H1 (cell line): ENCODE data around the gene EMC6.

Experiments
- JUND ChIP-seq: IDR thresholded peaks from 2 replicates; pipeline ENCODE4 v1.6.1; 2011; ENCODE audit warnings: mild to moderate bottlenecking, improper control_type of control experiment, low read length
- MAFK ChIP-seq: IDR thresholded peaks from 2 replicates; pipeline ENCODE4 v1.6.1; 2012; ENCODE audit warnings: low read depth, mild to moderate bottlenecking, improper control_type of control experiment, low read length
- NANOG ChIP-seq: IDR thresholded peaks from 2 replicates; pipeline ENCODE4 v1.6.1; 2011; ENCODE audit warnings: low read length, low read depth, mild to moderate bottlenecking, inconsistent platforms; ENCODE audit not compliant: insufficient read depth, poor library complexity, severe bottlenecking
- RAD21 ChIP-seq, 2 experiments: IDR thresholded peaks in 1 of 2; conservative IDR thresholded peaks in 1 of 2; 2 replicates each; pipeline ENCODE4 v1.6.1; 2011; ENCODE audit warnings: low read depth in 2 of 2, low read length in 2 of 2, improper control_type of control experiment in 1 of 2, inconsistent platforms in 1 of 2, mild to moderate bottlenecking in 1 of 2, moderate library complexity in 1 of 2
- SP2 ChIP-seq: IDR thresholded peaks from 2 replicates; pipeline ENCODE4 v1.6.1; 2012; ENCODE audit warnings: mild to moderate bottlenecking, low read length, inconsistent platforms
- TAF1 ChIP-seq: IDR thresholded peaks from 2 replicates; pipeline ENCODE4 v1.6.1; 2011; ENCODE audit warnings: mild to moderate bottlenecking, low read depth, low read length
- TF ChIP-seq, protein P1 (sequence below), 3 experiments: IDR thresholded peaks; 1 replicate in 2 of 3; 2 replicates in 1 of 3; pipeline versions ENCODE4 v1.5.1 to v1.6.1; 2011; ENCODE audit warnings: low read length in 3 of 3, mild to moderate bottlenecking in 3 of 3, inconsistent platforms in 2 of 3, low read depth in 1 of 3, moderate library complexity in 1 of 3; ENCODE audit not compliant: insufficient read depth in 1 of 3; ENCODE audit errors: control extremely low read depth in 1 of 3
- TF ChIP-seq, protein P2 (sequence below): IDR thresholded peaks from 2 replicates; pipeline ENCODE4 v1.6.1; 2011; ENCODE audit warnings: low read length, improper control_type of control experiment

DNA sequence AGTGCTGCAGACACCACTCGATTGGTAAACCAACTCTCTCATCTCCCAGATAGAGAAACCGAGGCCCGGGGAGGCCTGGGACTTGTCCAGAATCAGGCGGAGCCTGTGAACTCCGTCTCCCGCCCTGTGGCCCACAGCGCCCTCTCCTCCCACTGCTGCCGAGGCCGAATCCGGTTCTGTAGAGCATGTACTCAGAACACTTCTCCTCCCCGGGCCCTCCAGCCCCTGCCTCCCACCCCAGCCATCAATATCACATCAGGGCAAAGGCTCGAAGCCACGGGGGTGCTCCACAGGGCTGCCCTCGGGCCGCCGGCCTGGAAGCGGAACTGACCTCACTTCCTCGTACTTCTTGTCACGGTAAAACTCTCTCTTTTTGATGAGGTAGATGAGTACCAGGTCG lies 13.0 kb downstream of the EMC6 start:
- TF ChIP-seq TAF1: no peak
- no peak for TF ChIP-seq MAFK
- TF ChIP-seq, protein P1, sequence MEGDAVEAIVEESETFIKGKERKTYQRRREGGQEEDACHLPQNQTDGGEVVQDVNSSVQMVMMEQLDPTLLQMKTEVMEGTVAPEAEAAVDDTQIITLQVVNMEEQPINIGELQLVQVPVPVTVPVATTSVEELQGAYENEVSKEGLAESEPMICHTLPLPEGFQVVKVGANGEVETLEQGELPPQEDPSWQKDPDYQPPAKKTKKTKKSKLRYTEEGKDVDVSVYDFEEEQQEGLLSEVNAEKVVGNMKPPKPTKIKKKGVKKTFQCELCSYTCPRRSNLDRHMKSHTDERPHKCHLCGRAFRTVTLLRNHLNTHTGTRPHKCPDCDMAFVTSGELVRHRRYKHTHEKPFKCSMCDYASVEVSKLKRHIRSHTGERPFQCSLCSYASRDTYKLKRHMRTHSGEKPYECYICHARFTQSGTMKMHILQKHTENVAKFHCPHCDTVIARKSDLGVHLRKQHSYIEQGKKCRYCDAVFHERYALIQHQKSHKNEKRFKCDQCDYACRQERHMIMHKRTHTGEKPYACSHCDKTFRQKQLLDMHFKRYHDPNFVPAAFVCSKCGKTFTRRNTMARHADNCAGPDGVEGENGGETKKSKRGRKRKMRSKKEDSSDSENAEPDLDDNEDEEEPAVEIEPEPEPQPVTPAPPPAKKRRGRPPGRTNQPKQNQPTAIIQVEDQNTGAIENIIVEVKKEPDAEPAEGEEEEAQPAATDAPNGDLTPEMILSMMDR (IDR thresholded peaks at IDR 0.05; ENCODE audit: control extremely low read depth in 1 of 3, insufficient read depth in 1 of 3, low read depth in 1 of 3, low read length in 3 of 3): no peak
- no peak for TF ChIP-seq NANOG
- TF ChIP-seq, protein P2, sequence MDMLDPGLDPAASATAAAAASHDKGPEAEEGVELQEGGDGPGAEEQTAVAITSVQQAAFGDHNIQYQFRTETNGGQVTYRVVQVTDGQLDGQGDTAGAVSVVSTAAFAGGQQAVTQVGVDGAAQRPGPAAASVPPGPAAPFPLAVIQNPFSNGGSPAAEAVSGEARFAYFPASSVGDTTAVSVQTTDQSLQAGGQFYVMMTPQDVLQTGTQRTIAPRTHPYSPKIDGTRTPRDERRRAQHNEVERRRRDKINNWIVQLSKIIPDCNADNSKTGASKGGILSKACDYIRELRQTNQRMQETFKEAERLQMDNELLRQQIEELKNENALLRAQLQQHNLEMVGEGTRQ: no peak
- TF ChIP-seq SP2: no peak
- no peak for TF ChIP-seq JUND
- no peak for TF ChIP-seq RAD21 (IDR thresholded peaks at IDR 0.05 in 1 of 2, conservative IDR thresholded peaks at IDR 0.05 in 1 of 2; ENCODE audit: low read depth in 2 of 2, low read length in 2 of 2)
